ENCODE results near the gene BCAS3. TPM values are rescaled to one million over a fixed set of nuclear protein-coding genes. Genes with fewer than 3 reads are reported as not detected.
A peak's percentile ranks its signal among the peaks of the same experiment; 100 is the strongest.

Gene BCAS3
- total RNA-seq, 1 donor from 2014 or later, result 44.8 TPM

GRCh38 chr17:61343576-61343975, 665.9 kb downstream of the BCAS3 start:
- Mint-ChIP-seq H3K27me3 (ENCODE audit: unreplicated experiment) (peaks cover 3% of the 10 kb centered on the region), H3K4me3 (ENCODE audit: unreplicated experiment) (no peak overlapping the region), H3K9me3 (ENCODE audit: unreplicated experiment) (peaks cover 2% of the 10 kb centered on the region), H3K36me3 (ENCODE audit: unreplicated experiment) (peaks cover 4% of the 10 kb centered on the region), H3K27ac (ENCODE audit: unreplicated experiment) (no peak overlapping the region), H3K4me1 (ENCODE audit: low read depth, unreplicated experiment) (no peaks in the 10 kb centered on the region)
- TF ChIP-seq, protein P1, sequence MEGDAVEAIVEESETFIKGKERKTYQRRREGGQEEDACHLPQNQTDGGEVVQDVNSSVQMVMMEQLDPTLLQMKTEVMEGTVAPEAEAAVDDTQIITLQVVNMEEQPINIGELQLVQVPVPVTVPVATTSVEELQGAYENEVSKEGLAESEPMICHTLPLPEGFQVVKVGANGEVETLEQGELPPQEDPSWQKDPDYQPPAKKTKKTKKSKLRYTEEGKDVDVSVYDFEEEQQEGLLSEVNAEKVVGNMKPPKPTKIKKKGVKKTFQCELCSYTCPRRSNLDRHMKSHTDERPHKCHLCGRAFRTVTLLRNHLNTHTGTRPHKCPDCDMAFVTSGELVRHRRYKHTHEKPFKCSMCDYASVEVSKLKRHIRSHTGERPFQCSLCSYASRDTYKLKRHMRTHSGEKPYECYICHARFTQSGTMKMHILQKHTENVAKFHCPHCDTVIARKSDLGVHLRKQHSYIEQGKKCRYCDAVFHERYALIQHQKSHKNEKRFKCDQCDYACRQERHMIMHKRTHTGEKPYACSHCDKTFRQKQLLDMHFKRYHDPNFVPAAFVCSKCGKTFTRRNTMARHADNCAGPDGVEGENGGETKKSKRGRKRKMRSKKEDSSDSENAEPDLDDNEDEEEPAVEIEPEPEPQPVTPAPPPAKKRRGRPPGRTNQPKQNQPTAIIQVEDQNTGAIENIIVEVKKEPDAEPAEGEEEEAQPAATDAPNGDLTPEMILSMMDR (IDR thresholded peaks at IDR 0.05; ENCODE audit: partially characterized antibody, unreplicated experiment), result no peak
- DNase-seq, result no peak

GRCh38 chr17:61345061-61345460, 667.4 kb downstream of the BCAS3 start:
- peaks cover 4% of the 10 kb centered on the region for H3K36me3 Mint-ChIP-seq (ENCODE audit: unreplicated experiment)
- no peaks in the 10 kb centered on the region for H3K4me1 Mint-ChIP-seq (ENCODE audit: low read depth, unreplicated experiment)
- TF ChIP-seq, protein P1 (IDR thresholded peaks at IDR 0.05; ENCODE audit: partially characterized antibody, unreplicated experiment), result no peak
- no peak overlapping the region for H3K27ac Mint-ChIP-seq (ENCODE audit: unreplicated experiment)
- H3K9me3 Mint-ChIP-seq (ENCODE audit: unreplicated experiment), result peaks cover 2% of the 10 kb centered on the region
- H3K4me3 Mint-ChIP-seq (ENCODE audit: unreplicated experiment), result no peak overlapping the region
- peaks cover 3% of the 10 kb centered on the region for H3K27me3 Mint-ChIP-seq (ENCODE audit: unreplicated experiment)
- DNase-seq, result no peak

DNA sequence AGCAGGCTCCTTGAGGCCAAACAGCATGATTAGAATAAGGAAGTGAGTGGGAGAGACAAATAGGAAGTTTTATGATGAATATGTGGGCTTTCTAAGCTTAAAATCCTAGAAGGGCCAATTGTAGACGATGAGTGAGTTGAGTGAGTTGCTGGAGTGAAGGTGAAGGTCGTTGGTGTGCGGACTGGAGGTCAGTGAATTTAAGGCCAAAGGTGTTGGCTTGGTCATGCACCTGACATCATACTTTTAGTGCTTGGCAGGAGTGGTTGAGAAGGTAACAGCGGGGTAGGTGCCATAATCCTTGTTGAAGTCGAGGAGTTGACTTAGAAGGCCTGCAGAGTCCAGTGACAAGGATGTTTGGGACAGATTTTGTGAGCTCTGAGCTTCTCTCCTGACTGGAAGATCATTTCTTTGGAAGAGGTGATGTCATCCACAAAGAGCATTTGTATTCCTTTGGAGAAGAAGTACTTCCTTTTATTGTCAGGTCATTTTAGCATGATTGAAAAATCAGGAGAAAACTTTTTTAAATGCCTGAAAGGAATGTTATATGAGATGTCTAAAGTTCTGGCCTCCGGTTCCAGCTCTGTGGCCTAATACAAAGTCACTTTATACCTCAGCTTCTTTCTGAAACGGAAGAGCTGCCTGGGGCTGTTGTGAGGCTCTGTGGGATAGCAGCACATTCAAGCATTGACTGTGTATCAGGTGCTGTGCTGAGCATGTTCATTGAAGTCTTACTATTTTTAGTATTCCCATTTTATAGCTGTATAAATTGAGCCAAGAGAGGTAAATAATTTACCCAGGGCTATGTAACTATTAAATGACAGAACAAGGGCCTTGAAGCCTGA, 668.4 kb downstream of the BCAS3 start:
- H3K27ac Mint-ChIP-seq (ENCODE audit: unreplicated experiment), result no peak overlapping the region
- H3K36me3 Mint-ChIP-seq (ENCODE audit: unreplicated experiment), result peaks cover 4% of the 10 kb centered on the region
- H3K27me3 Mint-ChIP-seq (ENCODE audit: unreplicated experiment), result peaks cover 3% of the 10 kb centered on the region
- H3K9me3 Mint-ChIP-seq (ENCODE audit: unreplicated experiment), result peaks cover 2% of the 10 kb centered on the region
- TF ChIP-seq, protein P1 (IDR thresholded peaks at IDR 0.05; ENCODE audit: partially characterized antibody, unreplicated experiment), result no peak
- DNase-seq, result no peak
- no peaks in the 10 kb centered on the region for H3K4me1 Mint-ChIP-seq (ENCODE audit: low read depth, unreplicated experiment)
- no peak overlapping the region for H3K4me3 Mint-ChIP-seq (ENCODE audit: unreplicated experiment)

DNA sequence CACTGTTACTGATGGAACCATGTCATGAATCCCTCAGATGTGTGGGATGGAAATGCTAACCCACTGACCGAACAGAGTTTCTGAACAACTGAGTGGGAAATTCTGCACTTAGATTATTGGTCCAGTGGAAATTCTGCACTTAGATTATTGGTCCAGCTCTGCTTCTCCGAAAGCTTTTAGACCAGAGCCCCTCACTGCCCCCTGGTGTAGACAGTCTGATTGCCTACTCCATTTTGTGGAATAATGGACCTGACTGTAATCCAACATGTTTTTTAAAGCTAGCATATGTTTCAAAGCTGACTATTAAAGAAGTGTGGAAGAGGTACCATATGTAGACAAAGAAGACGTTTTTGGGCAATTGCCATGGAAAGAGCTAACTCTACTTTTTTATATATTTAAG, 671.7 kb downstream of the BCAS3 start:
- peaks cover 4% of the 10 kb centered on the region for H3K9me3 Mint-ChIP-seq (ENCODE audit: unreplicated experiment)
- TF ChIP-seq, protein P1 (IDR thresholded peaks at IDR 0.05; ENCODE audit: partially characterized antibody, unreplicated experiment), result peak; percentile 10
- peaks cover 4% of the 10 kb centered on the region for H3K36me3 Mint-ChIP-seq (ENCODE audit: unreplicated experiment)
- peaks cover 11% of the 10 kb centered on the region for H3K4me1 Mint-ChIP-seq (ENCODE audit: low read depth, unreplicated experiment)
- H3K27me3 Mint-ChIP-seq (ENCODE audit: unreplicated experiment), result peaks cover 2% of the 10 kb centered on the region
- DNase-seq, result no peak
- no peak overlapping the region for H3K27ac Mint-ChIP-seq (ENCODE audit: unreplicated experiment)
- H3K4me3 Mint-ChIP-seq (ENCODE audit: unreplicated experiment), result no peak overlapping the region

- H3K36me3 Mint-ChIP-seq (ENCODE audit: unreplicated experiment), result peaks cover 4% of the 10 kb centered on the region
- TF ChIP-seq, protein P1 (IDR thresholded peaks at IDR 0.05; ENCODE audit: partially characterized antibody, unreplicated experiment), result no peak
- no peak for DNase-seq
- peaks cover 11% of the 10 kb centered on the region for H3K4me1 Mint-ChIP-seq (ENCODE audit: low read depth, unreplicated experiment)
- no peak overlapping the region for H3K4me3 Mint-ChIP-seq (ENCODE audit: unreplicated experiment)
- H3K27ac Mint-ChIP-seq (ENCODE audit: unreplicated experiment), result no peak overlapping the region
- H3K9me3 Mint-ChIP-seq (ENCODE audit: unreplicated experiment), result peaks cover 4% of the 10 kb centered on the region
- H3K27me3 Mint-ChIP-seq (ENCODE audit: unreplicated experiment), result peaks cover 2% of the 10 kb centered on the region
Measured at GRCh38 chr17:61351745-61352407, 674.2 kb downstream of the BCAS3 start.

All from glutamatergic neuron (in vitro differentiated cells).